HG03135 (cell line): ENCODE data around the gene BANF2.
"Not testable (repeated sequence)": the region's sequence is repeated elsewhere in the genome, so short reads cannot be mapped to it uniquely, and the experiment has no call there.

Experiments used
- ATAC-seq: cut with Tn5 transposase; IDR thresholded peaks from one replicate; pipeline ENCODE4 v1.9.1; 2021; ENCODE audit warnings: mild to moderate bottlenecking, moderate library complexity; ENCODE audit not compliant: unreplicated experiment

The BANF2 gene

GRCh38 chr20:17761604-17762003 is 61.8 kb downstream of the BANF2 start:
- ATAC-seq = no peak

- no peak for ATAC-seq
These were observed 62.6 kb downstream of the BANF2 start for GRCh38 chr20:17762243-17762872.

GRCh38 chr20:17762873-17763557 is 63.2 kb downstream of the BANF2 start:
- no peak for ATAC-seq

- no peak for ATAC-seq
These were observed 65.3 kb downstream of the BANF2 start for GRCh38 chr20:17765017-17765416.

DNA sequence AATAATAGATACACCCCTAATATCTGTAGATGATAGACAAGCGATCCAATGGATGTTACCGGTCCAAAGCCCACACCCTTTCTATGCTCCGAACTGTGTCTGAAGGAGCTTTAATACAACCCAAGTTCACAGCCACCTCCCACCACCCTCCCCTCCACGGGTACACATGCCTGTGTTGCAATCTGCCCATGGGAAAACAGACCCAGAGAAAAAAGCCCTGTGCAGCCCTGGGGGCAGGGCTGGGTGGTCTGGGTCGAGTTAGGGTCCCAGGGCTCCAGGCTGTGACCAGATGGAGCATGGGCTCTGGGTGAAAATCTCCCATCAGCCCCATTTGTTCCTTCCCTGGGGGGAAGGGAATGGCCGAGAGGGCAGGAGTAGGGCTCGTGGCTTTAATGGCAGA is 65.8 kb downstream of the BANF2 start:
- ATAC-seq = no peak

- no peak for ATAC-seq
These were observed 66.5 kb downstream of the BANF2 start for GRCh38 chr20:17766226-17766625.

- ATAC-seq = no peak
These were observed 67.9 kb downstream of the BANF2 start for GRCh38 chr20:17767624-17768023.

GRCh38 chr20:17768271-17768670 is 68.5 kb downstream of the BANF2 start:
- no peak for ATAC-seq

GRCh38 chr20:17769716-17770115 is 70.0 kb downstream of the BANF2 start:
- not testable (repeated sequence) for ATAC-seq

DNA sequence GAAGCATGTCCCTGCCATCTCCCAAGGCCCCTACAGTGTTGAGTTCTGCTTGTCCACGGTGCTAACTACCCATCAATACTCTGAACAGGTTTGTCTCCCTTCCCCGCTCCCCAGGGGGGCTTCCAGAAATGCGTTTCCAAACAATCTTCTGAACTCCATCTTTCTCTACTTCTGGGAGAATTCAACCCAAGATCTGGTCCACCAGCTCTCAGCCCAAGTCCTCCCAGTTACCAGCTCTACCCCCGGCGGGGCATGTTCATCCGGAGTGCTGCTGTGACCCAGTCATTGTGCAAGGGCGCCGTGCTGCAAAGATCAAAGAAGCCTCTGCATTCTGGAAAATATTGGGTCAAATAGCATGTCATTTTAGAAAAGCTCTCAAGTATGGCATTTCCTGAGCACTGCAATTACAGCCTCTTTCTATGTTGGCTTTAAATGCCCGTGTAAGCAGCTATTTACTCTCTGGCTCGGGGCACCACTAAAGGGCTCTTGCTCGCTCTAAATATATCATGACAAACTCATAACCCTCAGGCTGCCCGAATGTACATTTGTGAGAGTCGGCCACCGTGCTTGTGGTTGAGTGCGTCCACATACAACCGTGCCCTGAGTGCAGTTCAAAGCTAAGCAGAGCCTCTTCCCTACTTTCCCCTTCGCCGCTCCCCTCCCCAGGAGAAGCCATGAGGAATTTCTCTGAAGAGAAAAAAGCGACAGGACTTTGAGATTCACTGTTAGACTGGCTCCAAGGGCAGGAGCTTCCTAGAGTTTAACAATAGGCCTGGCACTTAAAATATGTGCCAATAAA is 71.6 kb downstream of the BANF2 start:
- ATAC-seq = no peak

DNA sequence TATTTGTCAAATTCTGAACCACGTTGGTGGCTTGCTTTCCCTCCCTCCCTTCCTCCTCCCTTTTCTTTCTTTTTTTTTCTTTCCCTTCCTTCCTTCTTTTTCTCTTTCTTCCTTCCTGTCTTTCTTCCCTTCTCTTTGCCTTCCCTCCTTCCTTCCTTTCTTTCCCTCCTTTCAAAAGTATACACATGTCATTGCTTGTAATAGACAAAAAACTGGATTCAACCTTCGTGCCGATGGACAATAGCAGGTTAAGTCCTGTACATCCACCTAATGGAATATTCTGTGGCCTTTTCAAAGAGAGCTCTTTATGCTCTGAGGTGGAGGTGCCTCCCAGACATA is 72.2 kb downstream of the BANF2 start:
- no peak for ATAC-seq

GRCh38 chr20:17773619-17774018 is 73.9 kb downstream of the BANF2 start:
- no peak for ATAC-seq

GRCh38 chr20:17775600-17775999 is 75.8 kb downstream of the BANF2 start:
- ATAC-seq = no peak

GRCh38 chr20:17776551-17776950 is 76.8 kb downstream of the BANF2 start:
- ATAC-seq = no peak

DNA sequence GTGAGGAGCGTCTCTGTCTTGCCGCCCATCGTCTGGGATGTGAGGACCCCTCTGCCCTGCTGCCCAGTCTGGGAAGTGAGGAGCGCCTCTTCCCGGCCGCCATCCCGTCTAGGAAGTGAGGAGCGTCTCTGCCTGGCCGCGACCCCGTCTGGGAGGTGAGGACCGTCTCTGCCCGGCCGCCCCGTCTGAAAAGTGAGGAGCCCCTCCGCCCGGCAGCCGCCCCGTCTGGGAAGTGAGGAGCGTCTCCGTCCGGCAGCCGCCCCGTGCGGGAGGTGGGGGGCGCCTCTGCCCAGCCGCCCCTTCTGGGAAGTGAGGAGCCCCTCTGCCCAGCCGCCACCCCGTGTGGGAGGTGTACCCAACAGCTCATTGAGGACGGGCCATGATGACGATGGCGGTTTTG is 79.2 kb downstream of the BANF2 start:
- not testable (repeated sequence) for ATAC-seq

- ATAC-seq = no peak
These were observed 83.0 kb downstream of the BANF2 start for GRCh38 chr20:17782768-17783167.

- ATAC-seq = no peak
These were observed 83.9 kb downstream of the BANF2 start for GRCh38 chr20:17783671-17784070.

DNA sequence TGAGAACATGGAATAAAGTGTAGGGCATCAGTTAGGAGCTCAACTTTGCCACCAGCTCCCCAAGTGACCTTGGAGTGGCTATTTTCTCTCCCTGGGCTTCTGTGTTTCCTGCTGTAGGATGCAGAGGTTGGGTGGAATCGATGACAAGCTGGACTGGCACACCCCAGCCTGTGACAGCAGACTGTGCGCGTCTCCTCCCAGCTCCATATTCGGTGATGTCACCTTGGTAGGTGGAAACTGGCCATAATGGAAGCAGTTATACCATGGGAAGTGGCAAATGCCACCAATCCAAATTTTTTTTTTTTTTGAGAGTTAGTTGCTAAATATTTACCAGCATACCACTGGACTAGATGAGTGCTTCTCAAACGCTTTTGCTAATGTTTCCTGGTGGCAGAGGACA is 85.2 kb downstream of the BANF2 start:
- no peak for ATAC-seq
